Liver (tissue), 3 donors: ENCODE results near the gene HMGCS1.

Experiments
- GABPA ChIP-seq, 2 donors: IDR thresholded peaks in 1 of 2; conservative IDR thresholded peaks in 1 of 2; 2 replicates each; pipeline ENCODE4 v1.6.1; 2016; ENCODE audit warnings: antibody characterized with exemption in 2 of 2, mild to moderate bottlenecking in 1 of 2, moderate library complexity in 1 of 2
- YY1 ChIP-seq: IDR thresholded peaks from 2 replicates; pipeline ENCODE4 v1.6.1; 2016; ENCODE audit warnings: antibody characterized with exemption, mild to moderate bottlenecking
- TF ChIP-seq, protein P1 (sequence below): fragments of 150-350 bp; IDR thresholded peaks from 2 replicates; pipeline ENCODE4 v1.5.1; 2017; ENCODE audit warnings: improper control_type of control experiment, low read depth, low read length; ENCODE audit not compliant: missing input control
- donor health status: healthy.
- donor health status: healthy.

DNA sequence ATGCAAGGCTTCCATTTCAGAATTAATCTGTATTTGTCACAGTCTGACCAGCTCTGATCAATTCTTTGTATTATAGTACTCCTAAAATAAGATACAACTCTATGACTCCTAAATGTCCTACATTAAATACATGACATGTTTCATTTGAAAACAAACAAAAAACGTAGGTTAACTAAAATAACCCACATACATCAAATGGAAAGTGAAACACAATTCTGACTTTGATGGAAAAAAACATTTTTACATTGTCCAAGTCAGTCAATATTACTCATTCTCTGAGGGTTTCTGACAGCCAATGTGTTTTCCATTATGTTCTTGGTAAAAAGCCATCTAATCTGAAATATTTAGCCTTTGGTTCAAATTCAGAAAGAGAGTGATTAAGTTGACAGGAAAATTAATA is 8.7 kb downstream of the HMGCS1 start:
- TF ChIP-seq GABPA (IDR thresholded peaks at IDR 0.05 in 1 of 2, conservative IDR thresholded peaks at IDR 0.05 in 1 of 2) (no peak), YY1 (no peak)
- TF ChIP-seq, protein P1, sequence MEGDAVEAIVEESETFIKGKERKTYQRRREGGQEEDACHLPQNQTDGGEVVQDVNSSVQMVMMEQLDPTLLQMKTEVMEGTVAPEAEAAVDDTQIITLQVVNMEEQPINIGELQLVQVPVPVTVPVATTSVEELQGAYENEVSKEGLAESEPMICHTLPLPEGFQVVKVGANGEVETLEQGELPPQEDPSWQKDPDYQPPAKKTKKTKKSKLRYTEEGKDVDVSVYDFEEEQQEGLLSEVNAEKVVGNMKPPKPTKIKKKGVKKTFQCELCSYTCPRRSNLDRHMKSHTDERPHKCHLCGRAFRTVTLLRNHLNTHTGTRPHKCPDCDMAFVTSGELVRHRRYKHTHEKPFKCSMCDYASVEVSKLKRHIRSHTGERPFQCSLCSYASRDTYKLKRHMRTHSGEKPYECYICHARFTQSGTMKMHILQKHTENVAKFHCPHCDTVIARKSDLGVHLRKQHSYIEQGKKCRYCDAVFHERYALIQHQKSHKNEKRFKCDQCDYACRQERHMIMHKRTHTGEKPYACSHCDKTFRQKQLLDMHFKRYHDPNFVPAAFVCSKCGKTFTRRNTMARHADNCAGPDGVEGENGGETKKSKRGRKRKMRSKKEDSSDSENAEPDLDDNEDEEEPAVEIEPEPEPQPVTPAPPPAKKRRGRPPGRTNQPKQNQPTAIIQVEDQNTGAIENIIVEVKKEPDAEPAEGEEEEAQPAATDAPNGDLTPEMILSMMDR: no peak
